ENCODE data around the gene TSHR. TPM values are rescaled to one million over a fixed set of nuclear protein-coding genes. Genes with fewer than 3 reads are reported as not detected.
A peak's percentile ranks its signal among the peaks of the same experiment; 100 is the strongest.

Gene TSHR
- total RNA-seq, 1 experiment from 2014 or later = not detected

- in situ Hi-C loops (cut with HindIII; ENCODE audit: low pct_unique_long_range_greater_than_20kb, low sequenced_read_pairs) = no loop called here
- DNase-seq (ENCODE audit: low read depth, low spot score) = no peak
Observed at GRCh38 chr14:81143793-81144192, 188.4 kb downstream of the TSHR start.

DNA sequence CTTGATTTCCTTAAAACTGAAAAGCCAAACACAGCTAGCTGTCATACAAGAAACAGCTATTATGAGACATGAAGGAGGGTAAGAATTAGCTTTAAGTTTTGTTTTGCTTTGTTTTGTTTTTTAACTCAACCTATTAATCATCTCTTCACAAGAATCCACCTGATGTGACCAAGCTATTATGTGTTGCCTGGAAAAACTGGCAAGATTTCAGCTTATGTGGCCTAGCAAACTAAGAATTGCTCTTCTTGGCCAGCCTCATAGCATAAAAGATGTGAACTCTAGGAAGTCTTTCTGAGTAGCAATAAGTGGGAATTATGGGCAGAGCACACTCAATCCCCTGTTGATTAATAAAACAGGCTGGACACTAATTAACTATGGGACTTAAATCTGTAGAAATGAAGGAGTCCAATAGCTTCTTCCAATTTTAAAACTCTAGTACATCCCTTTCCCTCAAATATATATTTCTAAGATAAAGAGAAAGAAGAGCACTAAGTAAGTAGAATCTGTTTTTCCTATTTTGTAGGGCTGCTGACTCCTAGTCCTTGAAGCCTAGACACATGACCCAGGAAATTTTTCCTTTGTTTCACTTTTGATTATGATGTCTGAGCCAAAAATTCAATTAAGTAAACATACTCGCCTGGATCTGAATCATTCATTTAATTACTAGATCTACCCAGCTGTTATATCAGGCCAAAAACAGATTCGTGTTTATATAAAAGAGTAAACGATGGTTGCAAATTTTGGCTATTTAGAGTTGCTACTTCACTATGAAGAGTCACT lies 189.6 kb downstream of the TSHR start:
- no peak for DNase-seq (ENCODE audit: low read depth, low spot score)
- in situ Hi-C loops (cut with HindIII; ENCODE audit: low pct_unique_long_range_greater_than_20kb, low sequenced_read_pairs) = no loop called here

DNA sequence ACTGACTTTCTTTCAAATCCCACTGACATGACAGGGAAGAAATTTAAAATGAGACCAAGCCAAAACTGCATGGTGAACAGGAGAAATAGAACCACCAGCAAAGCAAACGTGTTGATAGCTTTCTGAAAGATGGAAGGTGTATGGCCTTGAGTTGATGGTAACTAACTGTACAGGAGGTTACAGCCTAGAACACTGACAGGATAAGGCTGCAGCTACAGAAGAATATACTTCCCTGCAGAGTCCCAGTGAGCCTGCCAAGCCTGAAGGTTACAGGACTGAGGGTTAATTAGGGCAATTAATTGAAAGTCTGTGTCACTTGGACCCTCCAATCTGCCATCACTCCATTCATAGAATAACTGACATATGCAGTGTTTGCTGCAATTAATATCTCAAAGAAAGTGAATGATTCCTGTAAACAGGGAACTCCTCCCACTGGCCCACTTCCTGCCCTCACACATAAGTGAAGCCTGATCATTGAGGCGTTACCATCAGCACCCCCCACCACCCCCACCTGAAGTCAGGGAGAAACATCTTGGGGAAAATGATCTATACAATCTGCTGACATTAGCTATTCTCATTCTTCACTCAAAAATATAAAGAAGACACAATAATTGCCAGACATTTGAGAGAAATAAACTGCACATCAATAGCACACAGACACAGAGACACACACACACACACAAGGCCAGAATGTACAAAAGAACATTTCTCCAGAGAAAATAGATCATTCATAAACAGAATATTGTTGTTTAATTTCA lies 191.9 kb downstream of the TSHR start:
- in situ Hi-C loops (cut with HindIII; ENCODE audit: low pct_unique_long_range_greater_than_20kb, low sequenced_read_pairs) = no loop called here
- DNase-seq (ENCODE audit: low read depth, low spot score) = no peak

DNA sequence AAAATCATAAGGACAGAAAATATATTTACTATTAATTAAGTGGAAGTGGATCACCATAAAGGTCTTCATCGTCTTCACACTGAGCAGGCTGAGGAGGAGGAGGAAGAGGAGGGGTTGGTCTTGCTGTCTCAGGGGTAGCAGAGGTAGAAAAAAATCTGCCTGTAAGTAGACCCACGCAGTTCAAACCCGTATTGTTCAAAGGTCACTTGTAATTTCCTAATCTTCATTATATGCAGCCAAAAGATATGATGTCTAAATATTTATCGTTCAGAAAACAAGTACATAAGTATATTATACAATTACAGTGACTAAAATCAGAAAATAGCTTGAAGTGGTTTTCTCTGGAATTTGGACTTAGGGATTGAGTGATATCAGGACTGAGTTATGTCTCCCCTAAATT lies 193.2 kb downstream of the TSHR start:
- DNase-seq (ENCODE audit: low read depth, low spot score) = no peak
- in situ Hi-C loops (cut with HindIII; ENCODE audit: low pct_unique_long_range_greater_than_20kb, low sequenced_read_pairs) = no loop called here

DNA sequence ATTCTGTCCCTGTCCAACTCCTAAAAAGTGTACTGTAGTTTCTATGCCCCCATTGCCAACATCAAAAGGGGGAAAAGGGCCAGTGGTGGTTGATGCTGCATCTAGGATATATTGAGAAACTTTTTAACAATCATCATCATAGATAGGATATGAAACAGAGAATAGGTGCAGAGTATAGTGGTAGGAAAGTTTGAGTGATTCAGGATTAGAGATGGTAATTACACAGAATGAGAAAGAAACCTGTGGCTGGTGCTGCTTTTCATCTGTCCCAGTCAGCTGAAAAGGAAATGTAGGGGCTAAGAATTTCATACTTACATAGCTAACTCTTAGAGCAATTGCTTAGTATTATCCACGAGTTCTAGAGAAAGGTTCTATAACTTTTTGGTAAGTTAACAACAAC lies 197.8 kb downstream of the TSHR start:
- no peak for DNase-seq (ENCODE audit: low read depth, low spot score)
- in situ Hi-C loops (cut with HindIII; ENCODE audit: low pct_unique_long_range_greater_than_20kb, low sequenced_read_pairs) = no loop called here

DNA sequence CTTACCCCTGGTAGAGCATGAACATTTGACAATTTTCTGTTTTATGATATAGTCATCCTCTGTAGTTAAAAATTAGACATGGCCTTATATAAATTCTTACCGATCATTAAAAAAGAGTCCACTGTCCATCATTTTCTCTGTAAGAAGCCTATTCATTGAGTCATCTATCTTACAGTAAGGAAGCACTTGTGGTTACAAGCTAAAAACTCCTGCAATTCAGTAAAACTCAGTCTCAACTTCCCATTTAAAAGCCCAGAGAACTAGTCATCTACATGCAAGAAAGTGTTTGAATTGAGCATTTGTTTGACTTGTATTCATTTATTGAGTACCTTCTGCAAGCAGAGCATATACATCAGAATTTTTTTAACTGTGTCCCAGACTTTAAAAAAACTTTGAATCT lies 202.0 kb downstream of the TSHR start:
- peak; percentile 56 for DNase-seq (ENCODE audit: low read depth, low spot score)
- in situ Hi-C loops (cut with HindIII; ENCODE audit: low pct_unique_long_range_greater_than_20kb, low sequenced_read_pairs) = no loop called here

DNA sequence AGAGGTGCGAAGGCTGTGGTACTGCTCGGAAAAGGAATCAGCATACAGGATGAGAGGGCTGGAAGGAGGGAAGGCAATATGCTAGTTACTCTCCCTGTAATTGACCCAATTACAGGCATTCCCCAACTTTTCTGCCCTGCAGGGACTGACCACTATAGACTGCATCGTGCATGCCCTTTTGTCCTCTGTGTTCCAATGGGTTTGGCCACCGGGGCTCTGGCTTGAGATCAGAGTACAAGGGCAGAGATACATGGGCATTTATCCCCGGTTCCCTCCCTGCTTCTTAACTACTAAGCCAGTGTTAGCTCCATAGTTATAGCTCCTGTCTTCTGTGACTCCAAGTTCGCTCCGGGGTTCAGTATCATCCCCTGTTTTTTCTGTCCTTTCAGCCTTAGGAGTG lies 205.7 kb downstream of the TSHR start:
- in situ Hi-C loops (cut with HindIII; ENCODE audit: low pct_unique_long_range_greater_than_20kb, low sequenced_read_pairs) = no loop called here
- no peak for DNase-seq (ENCODE audit: low read depth, low spot score)

DNA sequence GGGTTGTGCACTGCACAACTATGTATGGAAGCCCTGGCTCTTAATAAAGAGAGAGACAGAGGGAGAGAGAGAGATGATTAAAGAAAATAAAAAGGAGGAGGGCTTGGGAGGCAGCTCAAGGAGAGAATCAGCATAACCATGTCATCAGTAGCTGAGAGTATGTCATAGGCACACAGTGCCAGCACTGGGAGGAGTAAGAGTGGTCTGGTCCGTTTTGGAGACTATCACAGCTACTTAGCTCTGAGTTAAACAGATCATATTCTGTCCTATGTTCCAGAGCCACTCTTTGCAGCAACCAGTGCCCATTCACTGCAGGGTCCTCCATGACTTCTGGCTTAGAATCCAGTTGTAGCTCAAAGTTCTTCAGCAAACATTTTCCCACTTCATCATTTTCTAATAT lies 206.3 kb downstream of the TSHR start:
- DNase-seq (ENCODE audit: low read depth, low spot score) = no peak
- in situ Hi-C loops (cut with HindIII; ENCODE audit: low pct_unique_long_range_greater_than_20kb, low sequenced_read_pairs) = no loop called here

GRCh38 chr14:81162941-81163340 lies 207.5 kb downstream of the TSHR start:
- in situ Hi-C loops (cut with HindIII; ENCODE audit: low pct_unique_long_range_greater_than_20kb, low sequenced_read_pairs) = no loop called here
- no peak for DNase-seq (ENCODE audit: low read depth, low spot score)

GRCh38 chr14:81164167-81164774 lies 208.8 kb downstream of the TSHR start:
- in situ Hi-C loops (cut with HindIII; ENCODE audit: low pct_unique_long_range_greater_than_20kb, low sequenced_read_pairs) = no loop called here
- peak; percentile 93 for DNase-seq (ENCODE audit: low read depth, low spot score)

DNA sequence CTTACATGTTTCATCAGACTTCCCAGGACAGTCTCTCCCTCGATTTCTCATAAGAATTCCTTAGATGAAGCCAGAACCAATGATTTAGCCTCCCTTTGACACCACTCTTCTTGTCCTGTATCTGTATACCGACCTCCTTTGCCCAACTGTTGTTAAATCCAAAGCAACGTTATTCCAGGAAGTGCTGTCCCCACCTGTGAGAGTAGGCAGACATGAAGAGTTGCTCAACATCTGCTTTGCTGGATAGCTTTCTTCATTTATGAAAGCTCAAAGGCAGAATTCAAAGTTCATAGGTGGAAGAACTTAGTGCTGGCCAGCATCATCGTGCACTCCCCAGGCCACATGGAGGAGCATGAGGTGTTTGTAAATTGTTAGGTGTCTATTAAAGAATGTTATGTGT lies 209.8 kb downstream of the TSHR start:
- peak; percentile 29 for DNase-seq (ENCODE audit: low read depth, low spot score)
- in situ Hi-C loops (cut with HindIII; ENCODE audit: low pct_unique_long_range_greater_than_20kb, low sequenced_read_pairs) = no loop called here

- in situ Hi-C loops (cut with HindIII; ENCODE audit: low pct_unique_long_range_greater_than_20kb, low sequenced_read_pairs) = no loop called here
- DNase-seq (ENCODE audit: low read depth, low spot score) = peak; percentile 92
Observed at GRCh38 chr14:81166121-81166520, 210.7 kb downstream of the TSHR start.

DNA sequence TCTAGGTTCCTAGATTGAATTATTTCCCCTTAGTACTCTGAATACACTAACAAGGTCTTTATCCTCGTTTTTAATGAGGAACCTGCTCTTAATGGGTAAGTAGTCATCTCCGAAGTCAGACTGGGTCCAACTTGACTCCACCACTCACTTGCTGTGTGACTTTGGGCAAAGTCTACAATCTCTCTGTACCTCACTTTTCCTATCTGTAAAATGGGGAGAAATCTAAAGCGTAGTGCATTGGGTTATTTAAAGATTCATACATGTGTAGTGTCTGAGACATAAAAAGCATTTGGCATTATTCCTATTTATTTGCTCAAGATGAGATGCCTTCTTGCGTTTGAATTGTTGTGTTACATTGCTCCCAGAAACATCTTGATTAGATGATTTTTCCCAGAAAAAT lies 213.8 kb downstream of the TSHR start:
- no peak for DNase-seq (ENCODE audit: low read depth, low spot score)
- in situ Hi-C loops (cut with HindIII; ENCODE audit: low pct_unique_long_range_greater_than_20kb, low sequenced_read_pairs) = no loop called here

DNA sequence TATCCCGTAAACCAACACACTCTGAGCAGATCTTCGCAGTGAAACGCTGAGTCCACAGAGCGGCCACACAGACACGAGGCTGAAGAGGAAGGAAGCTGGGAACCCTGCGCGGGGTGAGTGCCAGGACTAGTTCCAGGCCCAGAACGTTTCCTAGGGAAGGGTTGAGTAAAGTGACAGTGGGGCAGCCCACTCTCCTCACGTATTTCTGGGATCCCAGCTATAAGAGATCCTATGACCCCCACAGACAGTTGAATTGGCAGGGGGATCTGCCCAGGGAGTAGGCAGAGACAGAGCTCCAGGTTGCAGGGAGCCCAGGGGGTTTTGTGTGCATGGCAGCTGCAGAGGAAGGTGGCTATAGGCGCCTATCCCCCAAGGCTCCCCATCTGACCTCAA lies 214.3 kb downstream of the TSHR start:
- peak; percentile 31 for DNase-seq (ENCODE audit: low read depth, low spot score)
- in situ Hi-C loops (cut with HindIII; ENCODE audit: low pct_unique_long_range_greater_than_20kb, low sequenced_read_pairs) = no loop called here

DNA sequence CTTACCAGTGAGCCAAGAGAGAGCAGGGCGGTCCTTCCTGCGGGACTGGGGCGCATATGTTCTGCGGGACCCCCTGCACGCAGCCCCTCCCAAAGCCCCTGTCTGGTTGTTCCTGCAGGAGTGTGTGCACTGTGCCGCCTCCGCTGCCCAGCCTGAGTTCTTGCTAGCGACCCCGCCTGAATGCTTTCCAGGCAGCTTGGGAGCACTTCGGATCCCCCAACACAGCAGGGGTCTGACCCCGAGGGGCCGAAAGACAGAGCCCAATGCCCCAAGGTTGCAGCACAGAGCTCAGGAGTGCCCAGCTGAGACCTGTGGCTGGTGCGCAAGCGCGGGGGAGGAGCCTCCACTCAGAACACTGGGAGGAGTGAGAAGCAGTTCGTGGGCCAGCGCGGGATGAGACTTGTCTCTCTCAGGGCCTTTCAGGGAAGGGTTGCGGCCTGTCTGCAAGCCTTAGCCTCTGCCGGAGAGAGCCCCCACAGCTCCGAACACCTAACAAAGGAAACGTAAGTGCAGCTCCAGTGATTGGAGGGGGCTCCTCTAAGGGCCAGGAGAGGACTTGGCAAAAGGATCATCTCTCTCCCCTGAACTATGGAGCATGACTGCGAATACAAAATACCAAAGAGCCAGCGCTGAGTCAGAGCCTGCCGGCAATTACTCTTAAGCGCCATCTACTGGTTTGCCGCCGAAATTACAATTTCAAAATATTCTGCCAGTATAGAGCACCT lies 214.8 kb downstream of the TSHR start:
- DNase-seq (ENCODE audit: low read depth, low spot score) = peak; percentile 92
- in situ Hi-C loops (cut with HindIII; ENCODE audit: low pct_unique_long_range_greater_than_20kb, low sequenced_read_pairs) = no loop called here

DNA sequence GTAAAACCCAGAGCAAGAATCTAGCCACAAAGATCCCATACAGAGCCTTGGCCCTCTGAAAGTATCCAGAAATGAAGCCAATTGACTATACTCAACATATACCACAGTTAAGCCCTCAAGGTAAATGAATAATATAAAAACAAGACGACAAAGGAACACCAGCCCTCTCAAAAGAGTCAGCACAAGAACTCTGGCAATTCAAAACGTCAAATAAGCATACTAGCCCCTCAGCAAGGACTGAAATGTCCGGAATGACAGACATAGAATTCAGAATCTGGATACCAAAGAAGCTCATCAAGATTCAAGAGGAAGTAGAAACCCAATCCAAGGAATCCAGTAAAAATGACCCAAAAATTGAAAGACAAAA lies 215.4 kb downstream of the TSHR start:
- in situ Hi-C loops (cut with HindIII; ENCODE audit: low pct_unique_long_range_greater_than_20kb, low sequenced_read_pairs) = no loop called here
- no peak for DNase-seq (ENCODE audit: low read depth, low spot score)

GRCh38 chr14:81172353-81172752 lies 216.9 kb downstream of the TSHR start:
- in situ Hi-C loops (cut with HindIII; ENCODE audit: low pct_unique_long_range_greater_than_20kb, low sequenced_read_pairs) = no loop called here
- no peak for DNase-seq (ENCODE audit: low read depth, low spot score)

DNA sequence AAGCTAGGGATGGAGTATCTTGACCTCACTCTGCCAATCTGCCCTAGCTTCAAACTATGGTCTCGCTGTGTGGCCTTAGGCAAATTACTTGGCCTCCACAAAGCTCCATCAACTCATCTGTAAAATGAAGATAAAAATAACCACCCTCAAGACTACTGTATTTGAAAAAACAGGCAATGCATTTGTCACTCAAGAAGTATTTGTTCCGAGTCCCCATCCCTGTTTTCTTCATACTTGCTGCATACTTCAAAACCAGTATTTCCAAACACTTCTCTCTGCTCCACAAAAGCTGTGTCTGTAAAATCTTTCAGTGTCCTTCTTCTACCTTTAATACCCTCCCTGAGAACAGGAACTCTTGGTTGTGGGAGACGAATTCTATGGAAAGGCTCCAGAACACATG lies 217.5 kb downstream of the TSHR start:
- in situ Hi-C loops (cut with HindIII; ENCODE audit: low pct_unique_long_range_greater_than_20kb, low sequenced_read_pairs) = no loop called here
- DNase-seq (ENCODE audit: low read depth, low spot score) = no peak

Measured in SK-MEL-5 (cell line).